GM12864 (cell line): Measurements from ENCODE around the gene LRRC56.

Experiments used
- DNase-seq: peaks from one replicate; pipeline ENCODE4 v3.0.0-alpha.2; 2011; ENCODE audit warnings: low read depth
- H3K4me3 ChIP-seq: 2 replicates; pipeline ENCODE4 v1.5.1; 2011; ENCODE audit warnings: mild to moderate bottlenecking, low read depth, low read length, control low read depth
- CTCF ChIP-seq: IDR thresholded peaks from 2 replicates; pipeline ENCODE4 v1.5.1; 2011; ENCODE audit warnings: low read depth, mild to moderate bottlenecking, moderate library complexity, low read length, control low read depth, inconsistent platforms; ENCODE audit errors: missing control alignments

LRRC56 gene

GRCh38 chr11:557328-558132 is 20.2 kb downstream of the LRRC56 start:
- H3K4me3 ChIP-seq: no peak overlapping the region
- DNase-seq: no peak
- TF ChIP-seq CTCF: no peak

GRCh38 chr11:558503-558902 is 21.2 kb downstream of the LRRC56 start:
- no peak for DNase-seq
- TF ChIP-seq CTCF: no peak
- no peak overlapping the region for H3K4me3 ChIP-seq

GRCh38 chr11:559020-559620 is 21.8 kb downstream of the LRRC56 start:
- TF ChIP-seq CTCF: peak; percentile 38
- DNase-seq: no peak
- no peak overlapping the region for H3K4me3 ChIP-seq

- no peak for DNase-seq
- H3K4me3 ChIP-seq: peak overlapping the region; percentile 77
- no peak for TF ChIP-seq CTCF
Observed at GRCh38 chr11:559712-560304, 22.5 kb downstream of the LRRC56 start.

- DNase-seq: peak; percentile 53
- H3K4me3 ChIP-seq: peak within 1 kb of the TSS; percentile 77
- TF ChIP-seq CTCF: no peak
Observed at GRCh38 chr11:560305-561147, 23.2 kb downstream of the LRRC56 start, which contains the start of the genes LMNTD2 and RASSF7. Gene LMNTD2, minus strand, starts transcription at chr11:560738. Its CDS starts 22 bp downstream, at chr11:560716. Gene RASSF7, plus strand, starts transcription at chr11:560970. Its CDS starts 799 bp downstream, at chr11:561769.

GRCh38 chr11:561148-562003 is 24.0 kb downstream of the LRRC56 start:
- peak overlapping the region; percentile 74 for H3K4me3 ChIP-seq
- TF ChIP-seq CTCF: no peak
- DNase-seq: no peak
